HepG2 (cell line): ENCODE data around the gene ST3GAL2. TPM values are rescaled to one million over a fixed set of nuclear protein-coding genes. Genes with fewer than 3 reads are reported as not detected.

Experiments used
- AGO2 ChIP-seq: fragments of 200-400 bp; formaldehyde crosslinking; optimal IDR thresholded peaks from 2 replicates; pipeline ENCODE3; 2017; ENCODE audit warnings: mild to moderate bottlenecking, low read depth, low read length, moderate library complexity
- ATM ChIP-seq: fragments of 450-650 bp; IDR thresholded peaks from 2 replicates; pipeline ENCODE4 v1.7.1; 2017; ENCODE audit warnings: mild to moderate bottlenecking, borderline replicate concordance
- CAMTA2 ChIP-seq: sonication (generic); formaldehyde crosslinking; IDR thresholded peaks from 2 replicates; pipeline ENCODE4 v1.4.0; 2020; ENCODE audit warnings: mild to moderate bottlenecking, missing genetic modification reagents, borderline replicate concordance
- CHD4 ChIP-seq: fragments of 200-600 bp; sonication (generic); IDR thresholded peaks from 2 replicates; pipeline ENCODE4 v1.7.0; 2017; ENCODE audit warnings: mild to moderate bottlenecking, low read length, borderline replicate concordance
- GATA4 ChIP-seq: sonication (generic); IDR thresholded peaks from 2 replicates; pipeline ENCODE4 v1.6.1; 2016; ENCODE audit warnings: antibody characterized with exemption, low read depth, borderline replicate concordance
- HNRNPUL1 ChIP-seq: fragments of 200-400 bp; formaldehyde crosslinking; IDR thresholded peaks from 2 replicates; pipeline ENCODE4 v1.6.1; 2017; ENCODE audit warnings: low read depth, mild to moderate bottlenecking, low read length, moderate library complexity
- JDP2 ChIP-seq: sonication (generic); formaldehyde crosslinking; IDR thresholded peaks from 2 replicates; pipeline ENCODE4 v1.8.1; 2022; ENCODE audit warnings: missing genetic modification reagents, borderline replicate concordance
- MTF1 ChIP-seq: sonication (generic); formaldehyde crosslinking; IDR thresholded peaks from 2 replicates; pipeline ENCODE4 v1.5.0; 2020; ENCODE audit warnings: missing genetic modification reagents
- MYC ChIP-seq: sonication (generic); formaldehyde crosslinking; IDR thresholded peaks from 2 replicates; pipeline ENCODE4 v1.9.0; 2021; ENCODE audit warnings: missing genetic modification reagents, borderline replicate concordance
- NFE2 ChIP-seq: sonication (generic); formaldehyde crosslinking; IDR thresholded peaks from 2 replicates; pipeline ENCODE4 v1.4.0; 2020; ENCODE audit warnings: missing genetic modification reagents
- NR2C2 ChIP-seq: sonication (generic); formaldehyde crosslinking; IDR thresholded peaks from 2 replicates; pipeline ENCODE4 v1.4.0; 2020; ENCODE audit warnings: missing genetic modification reagents, mild to moderate bottlenecking, moderate library complexity, borderline replicate concordance
- ONECUT2 ChIP-seq: sonication (generic); formaldehyde crosslinking; IDR thresholded peaks from 2 replicates; pipeline ENCODE4 v1.4.0; 2020; ENCODE audit warnings: missing genetic modification reagents
- POLR2AphosphoS5 ChIP-seq: IDR thresholded peaks from 2 replicates; pipeline ENCODE4 v1.6.1; 2012; ENCODE audit warnings: low read depth, low read length
- RFX5 ChIP-seq: IDR thresholded peaks from 2 replicates; pipeline ENCODE4 v1.6.1; 2011; ENCODE audit warnings: low read depth, low read length, improper control_type of control experiment
- SAFB2 ChIP-seq: sonication (generic); formaldehyde crosslinking; IDR thresholded peaks from 2 replicates; pipeline ENCODE4 v1.5.1; 2020; ENCODE audit warnings: missing genetic modification reagents, low read depth, mild to moderate bottlenecking, borderline replicate concordance
- SIN3A ChIP-seq: IDR thresholded peaks from 2 replicates; pipeline ENCODE4 v1.6.1; 2011; ENCODE audit warnings: low read depth, mild to moderate bottlenecking, control low read depth, low read length, borderline replicate concordance
- TARDBP ChIP-seq: sonication (generic); formaldehyde crosslinking; IDR thresholded peaks from 2 replicates; pipeline ENCODE4 v1.8.0; 2022; ENCODE audit warnings: mild to moderate bottlenecking, missing genetic modification reagents
- ZBTB20 ChIP-seq: sonication (generic); formaldehyde crosslinking; IDR thresholded peaks from 2 replicates; pipeline ENCODE4 v1.8.1; 2023; ENCODE audit warnings: missing genetic modification reagents, low read depth, mild to moderate bottlenecking, borderline replicate concordance
- ZBTB21 ChIP-seq: sonication (generic); formaldehyde crosslinking; IDR thresholded peaks from 2 replicates; pipeline ENCODE4 v1.4.0; 2020; ENCODE audit warnings: missing genetic modification reagents
- ZBTB38 ChIP-seq: sonication (generic); formaldehyde crosslinking; IDR thresholded peaks from 2 replicates; pipeline ENCODE4 v1.5.1; 2020; ENCODE audit warnings: mild to moderate bottlenecking, missing genetic modification reagents
- ZMYM4 ChIP-seq: sonication (generic); formaldehyde crosslinking; IDR thresholded peaks from 2 replicates; pipeline ENCODE4 v1.8.1; 2023; ENCODE audit warnings: mild to moderate bottlenecking, missing genetic modification reagents
- ZNF232 ChIP-seq: sonication (generic); formaldehyde crosslinking; IDR thresholded peaks from 2 replicates; pipeline ENCODE4 v1.4.0; 2020; ENCODE audit warnings: missing genetic modification reagents, borderline replicate concordance
- ZNF747 ChIP-seq: sonication (generic); formaldehyde crosslinking; IDR thresholded peaks from 2 replicates; pipeline ENCODE4 v1.8.1; 2023; ENCODE audit warnings: missing genetic modification reagents, mild to moderate bottlenecking, borderline replicate concordance
- ZNF879 ChIP-seq: sonication (generic); formaldehyde crosslinking; IDR thresholded peaks from 2 replicates; pipeline ENCODE4 v1.8.1; 2023; ENCODE audit warnings: missing genetic modification reagents
- polyA plus RNA-seq, 8 experiments: library from polyadenylated mRNA; depleted of rRNA in 3 of 8; stranded (reverse) in 7 of 8; unstranded in 1 of 8; fragments of >200 nt; fragmentation: Illumina TruSeq in 4 of 8; extraction: Trizol in 4 of 8; gene quantifications; 2 replicates each; pipeline versions ENCODE4 v1.2.1 to v1.2.3, GENCODE V29; 2011 to 2016; ENCODE audit warnings: low read depth in 4 of 8, missing spikeins in 1 of 8, mixed read lengths in 1 of 8; ENCODE audit not compliant: insufficient read depth in 1 of 8
- total RNA-seq, 5 experiments: library from RNA; depleted of rRNA; stranded (reverse); fragments of >200 nt; fragmentation: Illumina TruSeq; extraction: Trizol; gene quantifications; 2 replicates each; pipeline ENCODE4 v1.2.3, GENCODE V29; 2016; ENCODE audit warnings: low read depth in 1 of 5
- TF ChIP-seq, protein P1 (sequence below): sonication (generic); formaldehyde crosslinking; IDR thresholded peaks from 2 replicates; pipeline ENCODE4 v1.5.1; 2020; ENCODE audit warnings: missing genetic modification reagents, mild to moderate bottlenecking, borderline replicate concordance
- TF ChIP-seq, protein P2 (sequence below): sonication (generic); formaldehyde crosslinking; IDR thresholded peaks from 2 replicates; pipeline ENCODE4 v1.4.0; 2020; ENCODE audit warnings: mild to moderate bottlenecking, low read depth, missing genetic modification reagents
- TF ChIP-seq, protein P3 (sequence below): sonication (generic); formaldehyde crosslinking; conservative IDR thresholded peaks from 2 replicates; pipeline ENCODE4 v1.5.0; 2020; ENCODE audit warnings: missing genetic modification reagents

The ST3GAL2 gene
- total and polyA plus RNA-seq, 2 of the 13 experiments (the other 11 are each of a cell fraction or from before 2014, with no cell fraction given): 16.3 to 24.9 TPM

DNA sequence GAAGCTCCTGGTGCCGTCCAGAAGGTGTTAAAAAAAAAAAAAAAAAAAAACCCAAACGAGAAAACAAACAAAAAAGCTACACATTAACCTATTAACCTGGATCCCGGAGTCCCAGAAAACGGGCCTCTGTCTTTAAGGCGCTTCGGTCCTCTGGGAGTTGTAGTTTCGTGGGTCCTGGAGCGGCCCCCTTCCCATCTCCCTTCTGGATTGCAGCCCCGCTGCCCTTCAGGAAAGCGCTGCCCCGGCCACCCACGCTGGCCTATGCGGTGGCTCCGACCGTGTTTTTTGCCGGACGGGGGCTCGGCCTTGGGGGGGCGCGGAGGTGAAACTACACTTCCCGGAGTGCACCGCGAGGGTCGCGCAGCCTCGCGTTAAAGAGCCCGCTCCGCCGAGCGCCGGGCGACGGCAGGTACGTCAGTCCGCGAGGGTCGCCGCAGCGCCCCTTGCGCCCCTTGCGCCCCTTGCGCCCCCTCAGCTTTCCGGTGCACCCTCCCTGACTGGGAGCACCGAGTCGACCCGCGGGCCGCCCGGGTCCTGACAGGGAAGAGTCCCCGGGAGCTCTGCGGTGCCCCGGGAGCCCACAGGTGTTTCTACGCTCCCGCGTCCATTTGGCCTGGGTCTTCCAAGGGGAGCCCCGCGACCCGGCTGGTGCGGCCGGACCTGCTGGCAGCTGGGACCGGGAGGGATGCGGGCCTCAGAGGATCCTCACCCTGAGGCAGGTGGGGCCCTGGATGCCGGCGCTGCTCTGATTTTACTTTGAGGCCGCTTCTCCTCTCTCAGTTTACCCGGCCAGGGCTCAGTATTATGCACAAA, 15.5 kb upstream of the ST3GAL2 start, which contains the start of gene FCSK (continued):
- peak; percentile 81 for TF ChIP-seq HNRNPUL1
- peak; percentile 70; the same call in 1 of the 2 replicates for TF ChIP-seq CAMTA2 (CRISPR knock-in tag)
- no peak; the same call in 1 of the 2 replicates for TF ChIP-seq SIN3A
- TF ChIP-seq ZBTB21 (CRISPR knock-in tag): peak; percentile 53; the same call in 1 of the 2 replicates
- no peak for TF ChIP-seq ATM
- TF ChIP-seq ZBTB38 (CRISPR knock-in tag): peak; percentile 70; the same call in 1 of the 2 replicates
- TF ChIP-seq NR2C2: peak; percentile 91
- TF ChIP-seq JDP2 (CRISPR knock-in tag): no peak
- 0 out of 2 replicates have a peak, but pooled peaks have one; percentile 68 for TF ChIP-seq ZNF232 (CRISPR knock-in tag)
- TF ChIP-seq, protein P1, sequence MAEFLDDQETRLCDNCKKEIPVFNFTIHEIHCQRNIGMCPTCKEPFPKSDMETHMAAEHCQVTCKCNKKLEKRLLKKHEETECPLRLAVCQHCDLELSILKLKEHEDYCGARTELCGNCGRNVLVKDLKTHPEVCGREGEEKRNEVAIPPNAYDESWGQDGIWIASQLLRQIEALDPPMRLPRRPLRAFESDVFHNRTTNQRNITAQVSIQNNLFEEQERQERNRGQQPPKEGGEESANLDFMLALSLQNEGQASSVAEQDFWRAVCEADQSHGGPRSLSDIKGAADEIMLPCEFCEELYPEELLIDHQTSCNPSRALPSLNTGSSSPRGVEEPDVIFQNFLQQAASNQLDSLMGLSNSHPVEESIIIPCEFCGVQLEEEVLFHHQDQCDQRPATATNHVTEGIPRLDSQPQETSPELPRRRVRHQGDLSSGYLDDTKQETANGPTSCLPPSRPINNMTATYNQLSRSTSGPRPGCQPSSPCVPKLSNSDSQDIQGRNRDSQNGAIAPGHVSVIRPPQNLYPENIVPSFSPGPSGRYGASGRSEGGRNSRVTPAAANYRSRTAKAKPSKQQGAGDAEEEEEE (CRISPR knock-in tag): no peak
- no peak; the same call in 1 of the 2 replicates for TF ChIP-seq ZNF747 (CRISPR knock-in tag)
- TF ChIP-seq, protein P2, sequence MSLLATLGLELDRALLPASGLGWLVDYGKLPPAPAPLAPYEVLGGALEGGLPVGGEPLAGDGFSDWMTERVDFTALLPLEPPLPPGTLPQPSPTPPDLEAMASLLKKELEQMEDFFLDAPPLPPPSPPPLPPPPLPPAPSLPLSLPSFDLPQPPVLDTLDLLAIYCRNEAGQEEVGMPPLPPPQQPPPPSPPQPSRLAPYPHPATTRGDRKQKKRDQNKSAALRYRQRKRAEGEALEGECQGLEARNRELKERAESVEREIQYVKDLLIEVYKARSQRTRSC (CRISPR knock-in tag): no peak
- peak; percentile 77 for TF ChIP-seq MTF1 (CRISPR knock-in tag)
- TF ChIP-seq ONECUT2: 0 out of 2 replicates have a peak, but pooled peaks have one; percentile 26
- TF ChIP-seq ZBTB20 (CRISPR knock-in tag): peak; percentile 39; the same call in 1 of the 2 replicates
- TF ChIP-seq ZNF879 (CRISPR knock-in tag): no peak
- peak; percentile 90 for TF ChIP-seq MYC (CRISPR knock-in tag)
- TF ChIP-seq ZMYM4 (CRISPR knock-in tag): peak; percentile 61; the same call in 1 of the 2 replicates
- TF ChIP-seq, protein P3, sequence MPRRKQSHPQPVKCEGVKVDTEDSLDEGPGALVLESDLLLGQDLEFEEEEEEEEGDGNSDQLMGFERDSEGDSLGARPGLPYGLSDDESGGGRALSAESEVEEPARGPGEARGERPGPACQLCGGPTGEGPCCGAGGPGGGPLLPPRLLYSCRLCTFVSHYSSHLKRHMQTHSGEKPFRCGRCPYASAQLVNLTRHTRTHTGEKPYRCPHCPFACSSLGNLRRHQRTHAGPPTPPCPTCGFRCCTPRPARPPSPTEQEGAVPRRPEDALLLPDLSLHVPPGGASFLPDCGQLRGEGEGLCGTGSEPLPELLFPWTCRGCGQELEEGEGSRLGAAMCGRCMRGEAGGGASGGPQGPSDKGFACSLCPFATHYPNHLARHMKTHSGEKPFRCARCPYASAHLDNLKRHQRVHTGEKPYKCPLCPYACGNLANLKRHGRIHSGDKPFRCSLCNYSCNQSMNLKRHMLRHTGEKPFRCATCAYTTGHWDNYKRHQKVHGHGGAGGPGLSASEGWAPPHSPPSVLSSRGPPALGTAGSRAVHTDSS: 0 out of 2 replicates have a peak, but pooled peaks have one; percentile 97
- TF ChIP-seq TARDBP (CRISPR knock-in tag): peak; percentile 87
- TF ChIP-seq GATA4: no peak
- TF ChIP-seq RFX5: peak; percentile 18; the same call in 1 of the 2 replicates
- TF ChIP-seq POLR2AphosphoS5: peak; percentile 65
- no peak for TF ChIP-seq NFE2 (CRISPR knock-in tag)
- TF ChIP-seq SAFB2 (CRISPR knock-in tag): no peak; the same call in 1 of the 2 replicates
- peak; percentile 76 for TF ChIP-seq AGO2
- TF ChIP-seq CHD4: 0 out of 2 replicates have a peak, but pooled peaks have one; percentile 21
